NT2/D1 (cell line): ENCODE measurements around the gene TACC2.

Experiments used
- DNase-seq: peaks from one replicate; pipeline ENCODE4 v3.0.0-alpha.2; 2011; ENCODE audit warnings: low read depth, low spot score
- H3K27me3 ChIP-seq: 2 replicates; pipeline ENCODE4 v1.6.0; 2011; ENCODE audit warnings: mild to moderate bottlenecking; ENCODE audit not compliant: insufficient read length, insufficient read depth
- H3K36me3 ChIP-seq: 2 replicates; pipeline ENCODE4 v1.6.1; 2011; ENCODE audit warnings: mild to moderate bottlenecking, low read length, mixed read lengths; ENCODE audit not compliant: insufficient read depth, insufficient read length
- H3K4me1 ChIP-seq: 2 replicates; pipeline ENCODE4 v1.5.1; 2011; ENCODE audit not compliant: insufficient read depth, insufficient read length
- H3K4me3 ChIP-seq: 2 replicates; pipeline ENCODE4 v1.5.1; 2011; ENCODE audit warnings: low read depth; ENCODE audit not compliant: insufficient read length
- H3K9ac ChIP-seq: 2 replicates; pipeline ENCODE4 v1.6.0; 2011; ENCODE audit warnings: low read depth; ENCODE audit not compliant: insufficient read length
- H3K9me3 ChIP-seq: 2 replicates; pipeline ENCODE4 v1.5.1; 2011; ENCODE audit warnings: mild to moderate bottlenecking, low read length; ENCODE audit not compliant: insufficient read depth
- SUZ12 ChIP-seq: IDR thresholded peaks from 2 replicates; pipeline ENCODE4 v1.6.1; 2011; ENCODE audit not compliant: insufficient read length, insufficient read depth; ENCODE audit errors: extremely low read depth
- YY1 ChIP-seq: IDR thresholded peaks from 2 replicates; pipeline ENCODE4 v1.6.1; 2011; ENCODE audit not compliant: insufficient read length, insufficient read depth
- ZNF274 ChIP-seq: IDR thresholded peaks from 2 replicates; pipeline ENCODE4 v1.6.1; 2011; ENCODE audit warnings: mild to moderate bottlenecking, low read depth, low read length

Gene TACC2

DNA sequence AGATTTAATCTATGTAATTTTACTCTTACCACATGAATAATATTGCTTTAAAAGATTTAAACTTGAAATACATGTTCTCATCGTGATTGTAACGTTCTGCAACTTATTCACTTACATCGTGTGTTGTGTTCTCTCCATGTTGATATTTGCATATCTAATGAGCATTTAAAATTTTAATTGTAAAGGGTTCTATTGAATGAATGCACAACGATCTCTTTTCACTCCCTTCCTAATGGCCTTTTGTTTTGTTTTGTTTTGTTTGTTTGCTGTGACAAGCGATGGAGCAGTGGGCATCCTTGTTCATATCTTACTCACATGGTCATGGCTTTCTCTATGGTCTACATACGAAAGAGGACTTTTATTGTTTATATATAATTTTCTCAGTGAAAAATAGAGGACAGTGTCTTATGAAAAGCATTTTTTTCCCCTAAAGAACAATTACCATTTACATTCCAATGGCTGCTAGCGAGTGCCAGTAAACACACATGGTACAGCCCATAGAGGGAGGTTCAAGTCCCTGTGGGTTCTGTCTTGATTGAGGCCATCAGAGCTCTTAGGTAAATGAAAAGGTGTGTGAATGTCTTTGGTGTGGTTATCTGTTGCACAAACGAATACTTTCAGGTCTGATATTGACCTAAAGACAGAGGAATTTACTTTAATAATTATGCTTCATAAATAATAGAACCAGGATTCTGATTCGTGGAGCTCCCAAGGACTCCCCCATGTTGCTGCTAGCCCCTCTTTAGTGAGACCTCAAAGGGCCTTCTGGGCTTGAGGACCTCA is 314.5 kb downstream of the TACC2 start:
- no peak overlapping the region for H3K9ac ChIP-seq
- DNase-seq: no peak
- H3K36me3 ChIP-seq: no peaks in the 10 kb centered on the region
- H3K9me3 ChIP-seq: 0 out of 2 replicates have a peak, but pooled peaks cover 5% of the 10 kb centered on the region
- TF ChIP-seq YY1 (no peak), SUZ12 (no peak), ZNF274 (no peak)
- peaks cover 3% of the 10 kb centered on the region for H3K4me1 ChIP-seq
- H3K27me3 ChIP-seq: no peaks in the 10 kb centered on the region
- no peak overlapping the region for H3K4me3 ChIP-seq
